ENCODE data around the gene KCNJ9.
"Not testable (repeated sequence)": the region's sequence is repeated elsewhere in the genome, so short reads cannot be mapped to it uniquely, and the experiment has no call there.

KCNJ9 gene

DNA sequence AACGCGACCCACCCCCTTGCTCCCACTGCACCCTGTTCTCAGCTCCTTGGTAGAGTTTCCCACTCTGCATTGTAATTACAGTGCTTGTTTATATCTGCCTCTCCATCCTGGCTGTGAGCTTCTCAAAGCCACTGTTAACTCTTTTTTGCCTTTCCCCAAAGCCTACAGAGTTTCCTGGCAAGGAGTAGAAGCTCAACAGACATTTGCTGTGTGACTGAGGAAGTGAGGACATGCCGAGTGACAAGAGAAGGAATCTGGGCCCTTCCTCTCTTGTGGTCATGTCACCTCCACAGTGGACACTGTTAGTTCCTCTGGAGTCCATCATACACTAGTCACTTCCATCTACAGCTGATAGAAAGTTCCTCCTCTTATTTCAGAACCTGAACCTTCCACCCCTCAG, 23.1 kb downstream of the KCNJ9 start:
- no peak for DNase-seq

DNA sequence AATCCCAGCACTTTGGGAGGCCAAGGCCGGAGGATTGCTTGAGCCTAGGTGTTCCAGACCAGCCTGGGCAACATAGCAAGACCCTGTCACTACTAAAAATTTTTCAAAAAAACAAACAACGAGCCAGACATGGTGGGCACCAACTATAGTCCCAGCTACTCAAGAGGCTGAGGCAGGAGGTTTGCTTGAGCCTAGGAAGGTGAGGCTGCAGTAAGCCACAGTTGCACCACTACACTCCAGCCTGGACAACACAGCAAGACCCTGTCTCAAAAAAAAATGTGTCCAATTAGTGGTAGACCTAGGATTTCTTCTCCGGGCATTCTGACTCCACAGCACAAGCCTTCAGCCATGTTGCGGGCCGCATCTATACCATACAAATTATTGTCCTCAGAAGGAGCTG, 23.8 kb downstream of the KCNJ9 start:
- DNase-seq: no peak

DNA sequence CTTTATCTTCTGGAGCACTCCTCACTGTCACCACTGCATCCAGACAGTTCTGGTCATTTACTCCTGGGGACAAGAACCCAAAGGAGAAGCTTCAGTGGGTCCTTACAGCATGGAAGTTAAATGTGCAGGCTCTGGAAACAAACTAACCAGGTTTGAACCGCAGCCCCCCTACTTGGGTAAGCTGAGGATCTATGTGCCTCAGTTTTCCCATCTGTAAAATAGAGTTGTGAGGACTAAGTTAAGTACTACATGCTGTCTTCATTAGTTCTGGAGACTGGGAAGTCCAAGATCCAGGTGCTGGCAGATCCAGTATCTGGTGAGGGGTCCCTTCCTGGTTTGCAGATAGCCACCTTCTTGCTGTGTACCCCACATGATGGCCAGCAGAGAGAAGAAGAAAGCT, 26.2 kb downstream of the KCNJ9 start:
- no peak for DNase-seq

DNA sequence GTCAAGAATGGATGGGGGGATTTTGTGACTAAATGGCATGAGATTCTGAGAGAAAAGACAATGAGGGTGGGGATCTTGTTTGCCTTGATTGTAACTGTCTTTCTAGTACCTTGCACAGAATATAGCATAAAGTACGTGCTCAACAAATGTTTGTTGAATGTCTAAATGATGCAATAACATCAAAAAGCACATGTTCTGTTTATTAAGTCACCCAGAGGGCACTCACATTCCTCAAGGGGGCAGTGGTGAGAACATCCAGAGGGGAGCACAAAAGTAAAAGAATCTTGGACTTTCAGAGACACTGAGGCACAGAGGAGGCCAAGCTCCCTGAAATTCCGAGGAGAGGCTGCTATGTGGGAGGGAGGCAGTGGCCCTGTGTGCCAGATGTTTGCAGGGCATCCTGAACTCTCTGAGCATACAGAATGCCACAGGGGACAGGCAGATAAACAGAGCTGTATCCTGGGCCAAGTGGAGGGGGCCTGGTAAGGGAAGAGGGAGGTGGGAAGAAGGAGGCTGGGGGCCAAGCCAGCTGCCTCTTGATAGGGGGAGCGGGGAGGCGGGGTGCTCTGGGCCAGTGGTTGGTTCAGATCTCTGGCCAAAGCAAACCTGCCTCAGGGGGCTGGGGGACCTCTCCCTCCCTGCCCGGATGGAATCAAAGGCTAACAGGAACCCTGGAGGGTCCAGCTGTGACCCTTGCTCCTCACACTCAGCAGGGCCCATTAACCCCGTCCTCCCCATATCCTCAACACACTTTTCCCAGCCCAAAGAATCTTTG, 27.7 kb downstream of the KCNJ9 start:
- DNase-seq: peak; percentile 42

DNA sequence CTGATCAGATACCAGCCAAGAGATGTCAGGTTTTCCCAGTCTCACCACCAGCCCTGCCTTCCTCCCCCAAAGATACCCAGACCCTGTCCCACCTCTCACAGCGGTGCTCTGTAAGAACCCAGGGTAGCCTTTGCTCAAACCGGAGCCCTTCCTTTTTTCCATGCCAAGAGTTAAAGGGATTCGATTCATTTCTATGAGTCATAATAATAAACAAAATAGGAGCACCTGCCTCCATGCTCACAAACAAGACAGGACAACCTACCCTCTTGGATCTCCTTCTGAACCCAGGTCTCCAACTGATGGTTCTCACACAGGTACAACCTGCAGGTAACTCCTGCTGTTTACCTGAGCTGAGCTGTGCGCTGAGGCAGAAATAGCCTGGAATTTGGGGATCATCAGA, 28.3 kb downstream of the KCNJ9 start:
- no peak for DNase-seq

DNA sequence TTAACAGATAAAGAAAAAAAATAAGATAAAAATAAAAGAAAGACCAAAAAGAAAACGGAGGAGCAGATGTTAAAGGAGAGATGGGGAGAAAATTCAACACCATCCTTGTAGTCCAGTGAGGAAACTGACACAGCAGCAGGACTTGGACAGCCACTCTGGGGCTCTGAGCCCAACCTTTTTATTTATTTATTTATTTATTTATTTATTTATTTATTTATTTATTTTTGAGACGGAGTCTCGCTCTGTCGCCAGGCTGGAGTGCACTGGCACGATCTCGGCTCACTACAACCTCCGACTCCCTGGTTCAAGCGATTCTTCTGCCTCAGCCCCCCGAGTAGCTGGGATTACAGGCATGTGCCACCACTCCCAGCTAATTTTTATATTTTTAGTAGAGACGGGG, 30.1 kb downstream of the KCNJ9 start:
- DNase-seq: not testable (repeated sequence)

DNA sequence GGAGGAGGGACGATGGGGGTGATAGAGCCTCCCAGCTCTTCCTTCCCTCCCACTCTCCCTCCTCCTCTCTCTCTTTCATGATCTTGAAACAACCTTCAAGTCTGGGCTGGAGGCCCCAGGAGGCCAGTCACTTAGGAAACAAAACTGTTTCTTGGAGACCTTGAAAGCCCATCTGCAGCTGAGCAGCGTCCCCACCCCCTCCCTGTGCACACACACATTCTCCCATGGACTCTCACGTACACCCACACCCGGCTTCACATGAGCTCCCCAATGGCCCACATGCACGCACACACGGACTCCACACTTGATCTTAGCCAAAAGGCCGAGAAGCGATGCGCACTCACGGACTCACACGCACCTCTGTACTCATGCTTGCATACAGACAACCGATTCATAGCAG, 31.0 kb downstream of the KCNJ9 start:
- no peak for DNase-seq

DNA sequence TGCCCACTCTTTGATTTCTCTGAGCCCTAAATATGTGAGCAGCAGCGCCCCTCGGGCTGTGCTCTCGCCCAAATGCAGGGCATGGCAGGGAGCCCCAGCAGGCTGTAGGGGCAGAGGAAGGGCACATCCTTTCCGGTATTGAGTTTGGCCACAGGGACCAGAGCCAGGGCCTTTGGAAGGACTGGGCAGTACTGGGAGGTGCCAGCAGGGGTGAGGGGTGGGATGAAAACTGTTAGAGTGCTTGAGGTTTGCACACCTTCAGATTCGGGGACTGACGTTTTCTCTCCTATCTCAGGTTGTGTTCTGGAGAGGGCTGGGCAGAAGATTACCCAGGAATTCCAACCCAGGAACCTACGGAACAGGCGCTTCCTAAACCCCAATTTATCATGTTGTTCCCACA, 32.1 kb downstream of the KCNJ9 start:
- DNase-seq: no peak

DNA sequence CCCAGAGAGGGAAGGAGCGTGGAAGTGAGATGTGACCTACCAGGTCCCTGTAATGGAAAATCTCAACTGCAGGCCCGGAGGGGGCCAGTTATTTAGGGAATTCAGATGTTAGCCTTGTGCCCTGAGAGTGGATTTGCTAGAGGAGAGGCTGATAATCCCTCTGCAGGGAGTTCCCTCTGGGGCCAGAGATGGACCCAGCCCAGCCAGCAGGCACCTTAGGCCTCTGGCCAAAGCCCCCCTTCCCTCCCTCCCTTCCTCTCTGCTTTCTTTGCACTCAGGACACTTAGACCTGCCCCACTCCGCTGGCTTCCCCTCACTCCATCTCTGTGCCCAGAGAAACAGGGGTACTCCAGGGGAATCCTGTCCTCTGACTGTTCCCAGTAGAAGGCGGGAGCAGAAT, 32.7 kb downstream of the KCNJ9 start:
- DNase-seq: no peak

DNA sequence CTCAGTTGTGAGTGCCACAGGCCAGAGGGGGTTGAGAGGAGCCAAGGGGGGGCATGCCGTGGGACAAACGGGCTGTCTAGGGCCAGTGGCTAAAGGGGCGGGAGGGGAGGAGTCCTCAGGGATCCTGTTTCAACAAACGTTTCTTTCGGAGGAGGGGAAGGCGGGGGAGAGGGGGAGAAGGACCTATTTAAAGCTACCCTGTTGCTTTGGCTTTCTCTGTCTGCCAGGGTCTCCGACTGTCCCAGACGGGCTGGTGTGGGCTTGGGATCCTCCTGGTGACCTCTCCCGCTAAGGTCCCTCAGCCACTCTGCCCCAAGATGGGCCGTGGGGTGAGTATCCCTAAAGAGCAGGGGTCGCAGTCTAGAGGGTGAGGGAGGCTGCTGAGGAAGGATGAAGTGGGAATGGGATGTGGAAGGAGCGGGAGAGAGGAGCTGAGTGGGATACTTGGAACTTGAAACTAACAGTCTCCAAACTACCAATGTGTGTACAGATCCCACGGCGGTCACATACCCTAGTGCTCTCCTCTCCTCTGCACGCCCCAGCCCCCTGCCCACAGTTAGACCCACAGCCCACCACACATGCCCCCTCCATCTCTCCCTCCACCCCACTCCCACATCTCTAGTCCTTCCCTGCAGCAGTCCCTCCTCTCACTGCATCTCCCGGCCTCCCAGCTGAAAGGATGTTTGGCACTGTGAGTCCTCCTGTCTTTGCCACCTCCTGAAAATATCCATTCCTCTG, 34.4 kb downstream of the KCNJ9 start, which contains the start of gene ATP1A2:
Gene ATP1A2, plus strand, starts transcription at position 215 of the 738 bp plus-strand sequence. Its CDS starts 103 bp downstream, at position 318.
- no peak for DNase-seq

DNA sequence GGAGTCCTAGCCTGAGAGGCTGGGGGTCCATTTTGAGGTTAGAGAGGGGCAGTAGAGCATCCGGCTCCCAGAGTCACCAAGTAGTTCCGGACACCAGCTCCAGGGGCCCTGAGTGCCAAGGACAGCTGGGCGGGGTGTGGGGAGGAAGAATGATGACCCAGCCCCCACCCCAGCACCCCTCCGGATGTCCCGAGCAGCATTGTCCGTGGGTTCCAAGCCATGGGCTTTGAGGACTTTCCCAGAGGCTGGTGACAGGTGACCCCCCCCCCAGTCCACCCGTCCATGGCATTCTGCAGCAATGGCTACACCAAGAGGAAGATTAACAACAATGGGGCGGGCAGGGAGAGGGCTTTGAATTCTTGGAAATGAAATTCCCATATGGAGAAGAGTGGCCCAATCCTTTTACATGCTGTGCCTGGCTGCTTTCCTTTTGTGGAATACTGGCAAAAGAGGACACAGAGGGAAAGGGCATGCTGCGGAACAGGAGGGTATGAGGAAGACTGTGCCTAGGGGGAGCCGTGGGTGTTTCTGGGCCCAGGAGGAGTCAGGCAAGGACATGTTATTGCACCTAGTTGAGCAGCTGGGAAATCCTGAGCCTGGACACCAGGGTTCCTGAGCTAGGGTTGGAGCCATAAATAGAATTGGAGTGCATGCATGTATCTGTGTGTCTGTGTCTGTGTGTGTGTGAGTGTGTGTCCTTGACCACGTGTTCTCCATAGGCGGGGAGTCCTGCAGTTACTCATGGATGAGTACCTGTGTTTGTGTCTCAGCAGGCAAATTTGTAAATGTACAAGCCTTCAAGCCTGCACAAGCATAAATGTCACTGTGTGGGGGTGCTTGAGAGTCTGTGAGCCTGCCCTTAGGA, 35.2 kb downstream of the KCNJ9 start:
- DNase-seq: no peak

DNA sequence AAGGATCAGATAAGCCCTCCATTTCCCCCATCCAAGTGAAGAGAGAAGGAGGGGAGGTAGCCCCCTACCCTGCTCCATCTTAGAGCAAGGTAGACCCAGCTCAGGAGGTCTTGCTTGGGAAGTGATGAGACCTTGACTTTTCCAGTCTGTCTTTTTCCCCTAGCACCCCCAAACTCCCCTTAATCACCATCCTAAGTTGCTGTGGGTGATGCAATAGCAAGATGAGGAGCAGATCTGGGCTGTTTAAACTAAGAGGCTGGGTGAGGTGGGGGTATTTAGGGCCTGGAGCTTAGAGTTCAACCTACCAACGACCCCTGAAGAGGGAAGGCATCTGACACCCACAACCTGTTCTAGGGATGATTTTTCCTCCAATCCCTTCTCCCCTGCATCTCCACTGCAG, 36.0 kb downstream of the KCNJ9 start:
- DNase-seq: no peak

DNA sequence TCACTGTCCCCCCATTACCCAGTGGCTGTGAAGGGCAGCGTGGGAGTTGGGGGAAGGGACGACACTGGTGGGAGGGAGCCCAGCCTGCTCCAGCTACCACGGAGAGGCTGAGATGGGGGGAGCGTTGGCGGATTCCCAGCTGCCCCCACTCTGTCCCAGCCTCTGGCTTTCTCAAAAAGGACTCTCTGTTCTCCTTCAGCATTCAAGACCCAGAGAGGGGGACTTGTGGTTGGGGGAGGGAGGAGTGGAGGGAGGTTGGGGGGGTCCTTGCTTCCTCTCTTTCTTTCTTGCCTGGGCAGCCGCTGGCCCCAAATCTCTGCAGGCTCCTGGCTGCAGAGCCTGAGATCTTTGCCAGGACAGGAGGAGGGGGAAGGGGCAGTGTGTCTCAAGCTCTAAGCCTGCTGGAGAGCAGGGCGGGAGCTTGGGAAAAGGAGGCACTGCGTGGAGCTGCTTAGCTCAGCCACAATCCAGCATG, 36.4 kb downstream of the KCNJ9 start:
- no peak for DNase-seq

DNA sequence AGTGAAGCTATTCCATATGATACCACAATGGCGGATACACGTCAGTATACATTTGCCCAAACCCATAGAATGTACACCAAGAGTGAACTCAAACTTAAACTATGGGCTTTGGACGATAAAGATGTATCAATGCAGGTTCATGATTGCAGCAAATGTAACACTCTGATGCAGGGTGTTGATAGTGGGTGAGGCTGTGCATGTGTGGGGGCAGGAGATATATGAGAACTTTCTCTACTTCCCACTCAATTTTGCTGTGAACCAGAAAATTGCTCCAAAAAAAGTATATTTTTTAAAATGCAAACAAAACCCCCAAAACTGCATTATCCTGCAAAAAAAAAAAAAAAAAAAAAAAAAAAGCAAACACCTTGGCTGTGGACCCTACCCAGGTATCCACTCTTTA, 37.6 kb downstream of the KCNJ9 start:
- no peak for DNase-seq

DNA sequence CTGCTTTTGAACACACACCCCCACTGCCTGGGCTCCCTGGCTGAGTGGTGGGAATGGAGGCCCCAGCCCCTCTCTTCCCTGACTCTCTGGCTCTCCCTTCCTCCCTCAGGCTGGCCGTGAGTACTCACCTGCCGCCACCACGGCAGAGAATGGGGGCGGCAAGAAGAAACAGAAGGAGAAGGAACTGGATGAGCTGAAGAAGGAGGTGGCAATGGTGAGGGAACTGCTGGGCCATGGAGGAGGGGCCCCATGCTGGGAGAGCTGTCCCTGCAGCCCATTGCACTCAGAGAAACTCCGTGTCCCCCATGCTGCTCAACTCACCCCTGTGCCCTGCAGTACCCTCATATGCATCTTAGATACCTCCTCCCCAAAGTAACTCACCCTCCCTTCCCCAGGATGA, 39.5 kb downstream of the KCNJ9 start:
- no peak for DNase-seq

DNA sequence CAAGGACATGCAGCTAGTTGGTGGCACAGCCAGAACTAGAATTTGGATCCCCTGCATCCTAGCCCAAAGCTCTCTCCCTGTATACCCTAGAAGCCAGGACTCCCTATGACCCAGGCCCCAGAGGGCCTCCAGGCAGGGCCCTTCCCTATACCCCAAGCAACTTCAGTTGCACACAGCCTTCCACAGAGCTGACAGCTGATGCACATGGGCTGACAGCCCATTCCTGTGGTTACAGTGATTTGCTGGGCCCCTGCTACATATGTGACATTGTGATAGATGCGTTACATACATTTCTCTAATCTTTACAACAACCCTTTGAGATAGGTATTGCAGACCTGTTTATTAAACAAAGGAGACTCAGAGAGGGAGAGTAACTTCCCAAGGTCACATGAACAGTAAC, 40.0 kb downstream of the KCNJ9 start:
- no peak for DNase-seq

DNA sequence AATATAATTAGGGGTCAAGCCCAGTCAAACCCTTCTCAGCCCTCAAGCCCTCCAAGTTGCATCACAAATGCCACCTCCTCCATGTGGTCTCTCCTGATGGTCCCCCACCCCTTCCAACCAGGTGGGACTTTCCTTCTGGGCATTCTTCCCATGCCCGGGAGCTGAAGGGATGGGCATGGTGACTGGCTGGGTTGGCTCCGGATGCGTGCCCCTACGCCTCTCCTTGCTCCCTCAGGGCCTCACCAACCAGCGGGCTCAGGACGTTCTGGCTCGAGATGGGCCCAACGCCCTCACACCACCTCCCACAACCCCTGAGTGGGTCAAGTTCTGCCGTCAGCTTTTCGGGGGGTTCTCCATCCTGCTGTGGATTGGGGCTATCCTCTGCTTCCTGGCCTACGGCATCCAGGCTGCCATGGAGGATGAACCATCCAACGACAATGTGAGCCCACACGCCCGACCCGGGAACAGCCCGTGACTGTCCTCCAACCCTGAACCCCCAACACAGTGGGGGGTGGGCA, 41.7 kb downstream of the KCNJ9 start:
- DNase-seq: no peak

DNA sequence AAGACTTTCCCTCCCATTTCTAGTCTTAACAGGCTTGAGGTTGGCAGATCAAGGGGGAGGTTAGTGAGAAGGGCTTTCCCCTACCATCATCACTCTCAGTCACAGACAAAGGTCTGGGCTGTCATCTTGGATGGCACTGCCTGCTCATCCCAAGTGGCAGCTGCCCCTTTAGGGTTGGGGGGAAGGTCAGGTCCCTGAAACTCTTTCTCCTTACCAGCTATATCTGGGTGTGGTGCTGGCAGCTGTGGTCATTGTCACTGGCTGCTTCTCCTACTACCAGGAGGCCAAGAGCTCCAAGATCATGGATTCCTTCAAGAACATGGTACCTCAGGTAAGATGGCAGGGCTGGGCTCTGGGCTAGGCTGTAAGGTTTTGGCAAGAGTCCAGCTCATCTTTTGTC, 42.4 kb downstream of the KCNJ9 start:
- no peak for DNase-seq

DNA sequence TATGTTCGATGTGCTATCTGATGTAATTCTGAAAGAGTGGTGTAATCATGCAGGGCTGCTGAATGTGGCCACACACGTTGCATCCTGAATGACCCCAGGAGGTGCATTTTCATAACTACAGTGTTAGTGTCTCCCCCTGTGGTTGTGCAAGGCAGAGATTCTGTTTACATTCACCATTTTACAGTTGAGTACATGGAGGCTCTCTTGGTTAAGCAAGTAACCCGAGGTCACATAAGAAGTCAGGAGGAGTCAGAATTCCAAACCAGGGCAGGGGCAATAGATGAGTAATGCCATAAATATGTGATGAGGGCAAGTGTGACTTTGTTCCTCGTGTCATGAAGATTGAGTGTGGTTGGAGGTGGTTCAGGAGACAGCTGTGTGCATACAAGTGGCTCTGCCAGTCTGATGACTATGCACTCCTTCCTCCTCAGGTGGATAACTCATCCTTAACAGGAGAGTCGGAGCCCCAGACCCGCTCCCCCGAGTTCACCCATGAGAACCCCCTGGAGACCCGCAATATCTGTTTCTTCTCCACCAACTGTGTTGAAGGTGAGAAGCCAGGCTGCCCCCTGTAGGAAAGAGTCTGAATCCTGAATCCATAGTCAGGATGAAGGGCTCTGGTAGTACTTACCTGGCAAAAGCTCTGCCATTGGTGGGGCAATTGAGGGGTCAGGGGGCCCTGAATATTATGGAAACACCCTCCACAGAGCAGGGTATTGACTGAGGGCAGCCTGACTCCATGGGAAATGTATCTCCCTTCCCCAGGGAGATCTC, 43.6 kb downstream of the KCNJ9 start:
- DNase-seq: peak; percentile 64

DNA sequence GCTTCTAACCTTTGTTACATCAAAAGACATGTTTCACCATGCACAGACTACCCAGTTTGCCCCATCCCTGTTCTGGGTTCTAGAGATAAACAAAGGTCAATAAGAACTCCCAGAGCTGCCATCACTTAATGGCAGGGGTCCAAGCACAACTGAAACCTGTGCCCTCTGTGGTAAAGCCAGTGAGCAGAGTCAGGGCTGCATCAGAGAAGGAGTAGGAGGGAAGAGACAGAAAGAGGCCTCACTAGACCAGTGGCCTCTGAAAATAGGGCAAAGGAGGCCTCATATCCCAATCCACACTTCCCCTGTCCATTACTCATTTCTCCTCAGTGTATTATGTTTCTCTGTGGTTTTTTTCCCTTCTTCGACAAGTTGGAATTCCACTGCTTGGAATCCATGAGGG, 44.4 kb downstream of the KCNJ9 start:
- no peak for DNase-seq

DNA sequence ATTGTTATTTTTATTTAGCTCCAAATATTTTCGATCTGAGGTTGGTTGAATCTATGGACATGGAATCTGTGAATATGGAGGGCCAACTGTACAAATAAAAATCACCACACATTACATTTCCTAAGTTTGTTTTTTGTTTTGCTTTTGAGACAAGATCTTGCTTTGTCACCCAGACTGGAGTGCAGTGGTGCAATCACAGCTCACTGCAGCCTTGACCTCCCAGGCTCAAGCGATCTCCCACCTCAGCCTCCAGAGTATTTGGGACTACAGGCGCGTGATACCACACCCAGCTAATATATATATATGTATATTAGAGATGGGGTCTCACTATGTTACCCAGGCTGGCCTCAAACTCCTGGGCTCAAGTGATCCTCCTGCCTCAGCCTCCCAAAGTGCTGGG, 45.0 kb downstream of the KCNJ9 start:
- DNase-seq: not testable (repeated sequence)

DNA sequence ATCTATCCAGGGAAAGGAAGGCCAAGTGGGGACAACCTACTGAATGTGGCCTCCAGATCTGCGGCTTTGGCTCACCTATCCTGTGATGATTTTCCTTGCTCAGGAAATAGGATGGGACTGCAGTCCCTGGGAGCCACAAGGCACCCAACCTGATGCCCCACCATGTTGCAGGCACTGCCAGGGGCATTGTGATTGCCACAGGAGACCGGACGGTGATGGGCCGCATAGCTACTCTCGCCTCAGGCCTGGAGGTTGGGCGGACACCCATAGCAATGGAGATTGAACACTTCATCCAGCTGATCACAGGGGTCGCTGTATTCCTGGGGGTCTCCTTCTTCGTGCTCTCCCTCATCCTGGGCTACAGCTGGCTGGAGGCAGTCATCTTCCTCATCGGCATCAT, 46.0 kb downstream of the KCNJ9 start:
- DNase-seq: no peak

Measured in fibroblast of skin of right quadriceps (primary cell).